ENCODE data around the gene ZNF816.

DNA sequence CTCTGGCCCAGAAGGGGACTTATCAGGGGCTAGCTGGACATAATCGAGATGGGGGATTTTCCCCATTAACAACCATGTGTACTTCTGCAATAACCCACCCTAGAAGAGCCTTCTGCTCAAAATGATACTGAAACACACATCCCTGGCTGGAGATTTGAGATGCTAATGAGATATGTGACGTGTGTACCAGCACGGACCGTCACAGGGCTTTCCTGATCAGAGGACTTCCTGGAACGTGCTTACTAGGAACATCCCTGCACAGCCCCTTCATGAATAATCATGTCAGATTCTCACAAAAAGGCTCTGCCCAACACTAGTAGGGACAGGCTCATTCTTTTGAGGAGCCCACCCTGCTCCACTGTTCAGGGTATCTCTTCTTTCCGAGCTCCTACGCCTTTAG, 44.5 kb upstream of the ZNF816 start:
- TF ChIP-seq, protein P1, sequence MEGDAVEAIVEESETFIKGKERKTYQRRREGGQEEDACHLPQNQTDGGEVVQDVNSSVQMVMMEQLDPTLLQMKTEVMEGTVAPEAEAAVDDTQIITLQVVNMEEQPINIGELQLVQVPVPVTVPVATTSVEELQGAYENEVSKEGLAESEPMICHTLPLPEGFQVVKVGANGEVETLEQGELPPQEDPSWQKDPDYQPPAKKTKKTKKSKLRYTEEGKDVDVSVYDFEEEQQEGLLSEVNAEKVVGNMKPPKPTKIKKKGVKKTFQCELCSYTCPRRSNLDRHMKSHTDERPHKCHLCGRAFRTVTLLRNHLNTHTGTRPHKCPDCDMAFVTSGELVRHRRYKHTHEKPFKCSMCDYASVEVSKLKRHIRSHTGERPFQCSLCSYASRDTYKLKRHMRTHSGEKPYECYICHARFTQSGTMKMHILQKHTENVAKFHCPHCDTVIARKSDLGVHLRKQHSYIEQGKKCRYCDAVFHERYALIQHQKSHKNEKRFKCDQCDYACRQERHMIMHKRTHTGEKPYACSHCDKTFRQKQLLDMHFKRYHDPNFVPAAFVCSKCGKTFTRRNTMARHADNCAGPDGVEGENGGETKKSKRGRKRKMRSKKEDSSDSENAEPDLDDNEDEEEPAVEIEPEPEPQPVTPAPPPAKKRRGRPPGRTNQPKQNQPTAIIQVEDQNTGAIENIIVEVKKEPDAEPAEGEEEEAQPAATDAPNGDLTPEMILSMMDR (IDR thresholded peaks at IDR 0.05; ENCODE audit: insufficient read depth, low read length): no peak
- TF ChIP-seq POLR2AphosphoS5 (IDR thresholded peaks at IDR 0.05; ENCODE audit: low read depth) (no peak), GABPA (IDR thresholded peaks at IDR 0.05; ENCODE audit: low read depth) (no peak)
- TF ChIP-seq, protein P2, sequence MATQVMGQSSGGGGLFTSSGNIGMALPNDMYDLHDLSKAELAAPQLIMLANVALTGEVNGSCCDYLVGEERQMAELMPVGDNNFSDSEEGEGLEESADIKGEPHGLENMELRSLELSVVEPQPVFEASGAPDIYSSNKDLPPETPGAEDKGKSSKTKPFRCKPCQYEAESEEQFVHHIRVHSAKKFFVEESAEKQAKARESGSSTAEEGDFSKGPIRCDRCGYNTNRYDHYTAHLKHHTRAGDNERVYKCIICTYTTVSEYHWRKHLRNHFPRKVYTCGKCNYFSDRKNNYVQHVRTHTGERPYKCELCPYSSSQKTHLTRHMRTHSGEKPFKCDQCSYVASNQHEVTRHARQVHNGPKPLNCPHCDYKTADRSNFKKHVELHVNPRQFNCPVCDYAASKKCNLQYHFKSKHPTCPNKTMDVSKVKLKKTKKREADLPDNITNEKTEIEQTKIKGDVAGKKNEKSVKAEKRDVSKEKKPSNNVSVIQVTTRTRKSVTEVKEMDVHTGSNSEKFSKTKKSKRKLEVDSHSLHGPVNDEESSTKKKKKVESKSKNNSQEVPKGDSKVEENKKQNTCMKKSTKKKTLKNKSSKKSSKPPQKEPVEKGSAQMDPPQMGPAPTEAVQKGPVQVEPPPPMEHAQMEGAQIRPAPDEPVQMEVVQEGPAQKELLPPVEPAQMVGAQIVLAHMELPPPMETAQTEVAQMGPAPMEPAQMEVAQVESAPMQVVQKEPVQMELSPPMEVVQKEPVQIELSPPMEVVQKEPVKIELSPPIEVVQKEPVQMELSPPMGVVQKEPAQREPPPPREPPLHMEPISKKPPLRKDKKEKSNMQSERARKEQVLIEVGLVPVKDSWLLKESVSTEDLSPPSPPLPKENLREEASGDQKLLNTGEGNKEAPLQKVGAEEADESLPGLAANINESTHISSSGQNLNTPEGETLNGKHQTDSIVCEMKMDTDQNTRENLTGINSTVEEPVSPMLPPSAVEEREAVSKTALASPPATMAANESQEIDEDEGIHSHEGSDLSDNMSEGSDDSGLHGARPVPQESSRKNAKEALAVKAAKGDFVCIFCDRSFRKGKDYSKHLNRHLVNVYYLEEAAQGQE (IDR thresholded peaks at IDR 0.05; ENCODE audit: insufficient replicate concordance, low read depth): no peak
